CD4-positive, alpha-beta T cell treated with Interferon gamma for 1 hour (primary cell): Measurements from ENCODE around the gene TNRC6C.
"Not testable (repeated sequence)": the region's sequence is repeated elsewhere in the genome, so short reads cannot be mapped to it uniquely, and the experiment has no call there.

Source experiments
- DNase-seq: peaks from one replicate; pipeline ENCODE4 v3.0.0-alpha.2; 2020

The TNRC6C gene

DNA sequence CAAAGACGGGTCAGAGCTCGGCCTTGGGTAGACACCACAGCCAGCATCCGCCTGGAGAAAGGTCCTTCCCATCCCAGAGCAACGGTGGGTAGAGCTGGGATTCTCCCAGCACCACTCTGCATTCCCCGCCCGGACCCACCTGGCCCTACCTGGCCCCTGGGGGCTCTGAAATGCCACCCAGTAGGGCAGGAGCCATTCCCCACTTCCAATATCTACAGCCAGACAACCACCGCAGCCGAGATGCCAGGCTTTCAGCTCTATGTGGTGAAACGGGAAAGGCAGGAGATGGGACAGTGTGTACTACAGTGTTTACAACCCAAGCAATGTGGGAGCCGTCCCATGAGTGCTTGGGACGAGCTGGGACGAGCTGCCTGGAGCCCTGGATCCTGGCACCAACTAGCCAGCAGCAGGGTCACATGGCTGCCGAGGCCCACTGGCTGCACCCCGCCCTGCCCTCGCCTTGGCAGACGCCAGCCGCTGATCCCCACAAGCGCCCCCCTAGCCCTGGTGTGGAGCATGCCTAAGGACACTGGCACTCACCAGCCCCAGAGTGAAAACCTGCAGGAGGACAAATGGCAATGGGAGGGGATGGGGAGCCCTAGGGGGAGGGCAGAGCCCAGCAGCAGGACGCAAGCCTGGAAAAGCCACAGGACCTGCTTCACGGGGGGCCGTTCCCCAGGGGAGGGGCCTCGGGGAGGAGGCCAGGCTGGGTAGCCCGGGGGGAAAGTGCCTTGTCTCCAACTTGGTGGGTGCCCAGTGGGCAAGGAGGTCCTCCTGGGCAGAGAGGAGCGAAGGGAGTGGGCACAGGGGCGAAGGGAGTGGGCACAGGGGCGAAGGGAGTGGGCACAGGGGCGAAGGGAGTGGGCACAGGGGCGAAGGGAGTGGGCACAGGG lies 156.6 kb downstream of the TNRC6C start:
- DNase-seq: no peak

- DNase-seq: not testable (repeated sequence)
These were observed 157.3 kb downstream of the TNRC6C start for GRCh38 chr17:78115803-78116202.

GRCh38 chr17:78116411-78116810 lies 157.9 kb downstream of the TNRC6C start:
- no peak for DNase-seq

DNA sequence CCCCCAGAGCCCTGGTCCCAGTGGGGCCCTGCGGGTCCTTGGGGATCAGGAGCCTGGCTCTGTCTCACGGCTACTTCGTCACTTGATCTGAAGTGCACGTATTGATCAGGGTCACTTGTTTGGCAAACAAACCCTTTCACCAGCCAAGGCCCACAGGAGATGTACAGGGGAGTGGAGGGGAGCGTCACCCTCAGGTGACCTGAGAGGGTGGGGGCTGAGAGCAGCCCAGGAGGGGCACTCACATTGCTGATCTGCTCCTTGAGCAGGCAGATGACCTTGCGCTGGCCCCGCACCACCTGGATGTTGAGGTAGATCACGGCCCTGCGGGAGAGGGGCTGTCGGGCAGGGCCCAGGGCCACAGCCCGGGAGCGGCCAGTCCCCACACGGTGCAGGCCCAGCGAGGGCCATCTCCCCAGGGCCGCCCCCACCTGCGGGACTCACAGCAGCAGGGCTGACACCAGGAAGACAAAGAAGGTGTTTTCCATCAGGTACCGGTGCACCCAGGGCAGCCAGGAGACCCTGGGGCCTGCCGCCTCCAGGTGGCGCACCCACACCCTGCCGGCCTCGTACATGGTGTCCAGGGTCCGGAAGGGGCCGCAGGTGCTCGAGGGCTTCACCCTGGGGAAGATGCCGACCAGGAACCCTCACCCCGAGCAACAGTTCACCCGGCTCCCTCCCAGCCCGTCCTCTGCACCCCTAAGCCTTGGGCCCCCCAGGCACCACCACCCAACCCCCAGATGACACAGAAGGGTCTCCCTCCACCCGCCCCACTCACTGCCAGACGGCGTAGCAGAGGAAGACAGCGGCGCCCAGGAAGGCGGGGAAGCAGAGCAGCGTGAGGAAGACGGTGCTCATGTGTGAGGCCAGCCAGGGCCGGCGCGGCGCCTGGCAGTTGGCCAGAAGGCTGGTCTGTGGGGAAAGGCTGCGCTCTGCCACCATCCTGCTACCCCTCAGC lies 158.8 kb downstream of the TNRC6C start:
- no peak for DNase-seq

GRCh38 chr17:78118801-78119241 lies 160.3 kb downstream of the TNRC6C start:
- DNase-seq: no peak

DNA sequence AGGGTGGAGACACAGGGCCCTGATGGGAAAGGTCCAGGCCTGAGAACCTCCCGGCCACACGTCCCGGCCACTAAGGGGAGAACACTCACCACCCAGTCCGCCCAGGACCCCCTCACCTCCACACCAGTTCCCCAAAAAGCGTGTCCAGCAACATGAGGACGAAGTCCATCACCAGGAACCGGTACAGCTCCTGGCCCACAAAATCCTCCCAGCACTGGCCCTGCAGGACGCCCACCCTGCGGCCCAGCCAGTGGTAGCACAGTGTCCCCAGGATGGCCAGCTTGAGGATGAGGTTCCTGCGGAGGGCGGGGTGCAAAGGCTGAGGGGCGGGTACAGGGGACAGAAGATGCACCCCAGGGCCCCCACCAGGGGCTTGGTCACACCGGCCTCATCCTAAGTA lies 162.0 kb downstream of the TNRC6C start:
- no peak for DNase-seq

DNA sequence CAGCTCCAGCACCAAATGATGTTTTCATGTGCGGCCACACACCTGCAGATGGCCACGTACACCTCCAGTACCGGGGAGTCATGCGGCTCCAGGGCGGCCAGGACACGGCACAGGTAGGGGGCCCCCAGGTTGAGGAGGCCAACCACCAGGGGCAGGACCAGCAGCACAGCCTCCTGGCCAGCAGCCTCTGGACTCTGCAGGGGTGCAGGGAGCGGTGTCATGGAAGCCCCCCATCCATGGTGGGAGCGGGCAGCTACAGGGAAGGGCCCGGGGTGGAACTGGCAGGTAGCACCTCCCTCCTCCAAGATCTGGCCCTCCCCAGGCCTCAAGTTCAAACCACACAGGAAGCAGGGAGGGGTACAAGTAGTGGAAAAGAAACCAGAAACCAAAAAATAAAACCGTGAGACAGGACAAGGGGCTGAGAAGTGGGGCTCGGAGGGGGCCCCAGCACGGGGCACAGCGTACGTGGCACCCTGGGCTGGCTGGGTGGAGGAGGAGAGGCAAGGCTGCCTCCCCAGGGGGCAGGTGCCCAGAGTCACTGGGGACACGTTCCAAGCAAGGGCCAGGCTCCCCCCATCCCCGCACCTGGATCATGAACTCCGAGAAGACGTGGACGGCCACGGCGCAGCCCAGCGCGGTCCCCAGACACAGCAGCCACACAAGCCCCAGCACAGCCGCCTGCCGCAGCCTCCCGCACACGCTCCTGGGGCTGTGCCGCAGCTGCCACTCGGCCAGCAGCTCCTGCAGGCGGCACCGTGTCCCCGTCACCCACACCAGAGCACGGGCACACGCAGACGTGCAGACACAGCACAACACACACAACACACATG lies 162.7 kb downstream of the TNRC6C start:
- DNase-seq: peak; percentile 40

DNA sequence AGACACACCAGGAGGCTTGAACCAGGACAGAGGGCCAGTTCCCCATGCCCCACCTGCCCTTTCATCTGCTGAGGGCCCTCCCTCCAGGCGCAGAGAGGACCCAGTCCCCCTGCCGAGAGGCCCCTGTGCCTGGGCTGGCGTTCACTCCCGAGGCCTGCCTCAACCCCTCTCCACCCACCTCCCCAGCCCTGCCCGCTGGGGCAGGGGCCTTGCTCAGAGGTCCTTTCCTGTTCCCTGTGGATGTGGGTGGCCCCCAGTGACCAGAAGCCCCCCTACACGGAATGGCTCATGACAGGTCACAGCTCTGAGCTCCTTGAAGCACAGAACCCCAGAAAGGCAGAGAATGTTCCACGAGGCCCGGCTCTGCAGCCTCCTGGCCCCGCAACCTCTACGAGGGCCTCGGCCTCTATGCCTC lies 163.3 kb downstream of the TNRC6C start:
- no peak for DNase-seq

DNA sequence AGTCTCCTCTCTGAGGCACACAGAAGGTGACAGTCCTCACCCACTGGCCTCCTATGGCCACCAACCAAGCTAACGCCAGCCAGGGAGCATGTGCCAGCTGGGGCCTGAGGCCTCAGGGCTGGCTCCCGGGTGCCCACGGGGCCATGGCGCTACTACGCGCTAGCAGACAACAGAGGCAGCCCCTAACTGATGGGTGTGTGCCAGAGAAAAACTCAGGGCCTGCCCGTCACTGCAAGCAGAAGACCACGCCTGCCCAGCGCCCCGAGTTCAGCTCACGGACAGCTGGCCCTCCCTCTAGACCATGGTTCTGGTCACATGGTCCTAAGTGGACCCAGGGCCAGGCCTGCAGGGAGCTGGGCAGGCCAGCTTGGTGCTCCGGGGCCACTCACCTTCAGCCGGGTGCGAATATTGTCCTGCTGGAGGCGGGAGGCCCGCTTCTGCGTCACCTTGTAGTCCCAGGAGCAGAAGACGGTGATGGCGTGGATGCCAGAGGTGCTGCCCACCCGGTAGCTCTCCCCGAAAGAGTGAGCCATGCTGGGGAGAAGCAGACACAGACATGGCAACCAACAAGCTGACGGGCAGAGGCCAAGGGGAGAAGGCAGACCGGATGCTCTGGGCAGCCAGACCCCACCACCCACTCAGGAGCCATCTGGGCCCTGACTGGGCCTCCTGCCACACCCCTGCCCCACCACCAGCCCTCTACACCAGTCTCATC lies 163.9 kb downstream of the TNRC6C start:
- no peak for DNase-seq

- DNase-seq: no peak
These were observed 164.4 kb downstream of the TNRC6C start for GRCh38 chr17:78122931-78123249.

GRCh38 chr17:78123258-78123929 lies 164.9 kb downstream of the TNRC6C start:
- no peak for DNase-seq

DNA sequence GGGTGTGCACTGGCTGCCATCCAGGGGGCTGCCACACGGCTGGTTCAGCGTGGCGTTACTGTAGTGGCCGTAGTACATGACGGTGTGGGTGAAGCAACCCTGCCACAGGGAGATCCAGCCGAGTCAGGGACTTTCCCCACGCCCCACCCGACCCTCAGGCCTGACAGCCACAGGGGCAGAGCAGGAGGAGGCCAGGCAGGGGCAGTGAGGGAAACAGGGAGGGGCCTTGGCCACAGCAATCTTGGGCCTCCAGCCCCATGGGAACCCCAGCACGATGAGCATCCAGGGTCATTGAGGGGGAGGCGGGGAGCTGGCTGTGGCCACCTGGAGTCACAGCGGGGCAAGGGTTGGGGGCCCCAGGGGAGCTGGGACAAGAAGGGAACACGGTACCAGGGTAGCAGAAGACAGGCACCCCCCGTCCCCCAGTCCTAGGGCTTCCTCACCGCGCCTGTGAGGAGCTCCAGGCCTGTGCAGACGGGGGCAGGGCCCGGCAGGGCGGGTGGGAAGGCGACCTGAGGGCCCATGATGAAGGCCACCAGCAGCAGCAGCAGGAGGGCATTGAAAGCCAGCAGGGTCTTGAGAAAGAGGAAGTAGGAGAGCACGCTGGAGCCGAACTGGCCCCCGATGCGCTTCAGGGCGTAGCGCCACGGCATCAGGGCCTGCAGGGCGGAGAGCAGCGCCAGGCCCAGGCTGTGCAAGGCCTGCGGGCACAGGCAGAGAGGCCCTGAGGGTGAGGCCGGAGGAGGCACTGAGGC lies 165.8 kb downstream of the TNRC6C start:
- DNase-seq: peak; percentile 68

DNA sequence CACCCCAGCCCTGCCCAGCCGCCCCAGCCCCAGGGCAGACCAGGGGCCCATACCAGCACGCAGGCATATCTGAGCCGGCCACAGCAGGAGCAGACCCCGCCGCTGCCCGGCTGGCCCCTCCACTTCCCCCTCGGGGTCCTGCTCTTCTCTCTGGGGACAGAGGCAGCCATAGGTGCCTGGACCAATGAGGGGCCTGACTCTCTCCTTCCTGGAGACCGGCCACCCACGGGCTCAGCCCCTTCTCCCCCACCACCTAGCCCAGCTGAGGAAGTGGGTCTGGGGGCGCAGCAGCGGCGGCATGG lies 166.3 kb downstream of the TNRC6C start:
- no peak for DNase-seq

DNA sequence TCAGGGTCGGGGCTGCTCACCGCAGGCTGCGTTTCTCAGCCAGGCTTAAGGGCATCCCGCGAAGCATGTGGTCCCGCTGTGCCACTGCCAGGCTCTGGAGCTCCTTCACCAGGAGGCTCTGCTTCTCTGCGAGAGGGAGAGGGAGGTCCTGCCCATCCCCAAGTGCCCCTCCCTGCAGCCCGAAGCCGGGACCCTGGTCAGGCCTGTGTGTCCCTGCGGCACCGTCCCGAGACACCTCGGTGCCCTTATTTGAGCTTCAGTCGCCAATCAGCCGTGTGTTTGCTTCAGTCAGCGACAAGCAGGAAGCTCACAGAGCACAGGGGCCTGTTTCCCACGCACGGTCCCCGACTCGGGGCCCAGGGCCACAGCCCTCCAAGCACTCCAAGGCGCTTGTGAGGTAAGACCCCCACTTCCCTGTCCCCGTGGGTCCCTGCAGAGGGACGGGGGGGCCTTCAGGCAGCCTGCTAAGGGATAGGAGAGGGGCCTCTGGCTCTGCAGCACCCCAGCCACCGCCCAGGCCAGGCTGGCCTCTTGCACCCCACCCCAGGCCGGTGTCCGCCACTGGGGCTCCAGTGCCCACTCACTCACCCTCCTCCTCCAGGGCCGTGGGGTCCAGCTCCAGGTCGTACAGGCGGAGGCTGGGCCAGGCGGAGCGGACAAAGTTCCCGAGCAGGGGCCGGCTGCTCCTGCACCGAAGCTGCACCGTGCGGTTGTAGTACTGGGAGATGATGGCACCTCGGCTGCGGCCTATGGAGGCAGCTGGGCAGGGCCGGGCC lies 166.8 kb downstream of the TNRC6C start:
- no peak for DNase-seq

GRCh38 chr17:78125976-78126894 lies 167.7 kb downstream of the TNRC6C start:
- DNase-seq: no peak

GRCh38 chr17:78126895-78127238 lies 168.4 kb downstream of the TNRC6C start:
- no peak for DNase-seq

GRCh38 chr17:78127239-78127887 lies 168.9 kb downstream of the TNRC6C start:
- peak; percentile 71 for DNase-seq

DNA sequence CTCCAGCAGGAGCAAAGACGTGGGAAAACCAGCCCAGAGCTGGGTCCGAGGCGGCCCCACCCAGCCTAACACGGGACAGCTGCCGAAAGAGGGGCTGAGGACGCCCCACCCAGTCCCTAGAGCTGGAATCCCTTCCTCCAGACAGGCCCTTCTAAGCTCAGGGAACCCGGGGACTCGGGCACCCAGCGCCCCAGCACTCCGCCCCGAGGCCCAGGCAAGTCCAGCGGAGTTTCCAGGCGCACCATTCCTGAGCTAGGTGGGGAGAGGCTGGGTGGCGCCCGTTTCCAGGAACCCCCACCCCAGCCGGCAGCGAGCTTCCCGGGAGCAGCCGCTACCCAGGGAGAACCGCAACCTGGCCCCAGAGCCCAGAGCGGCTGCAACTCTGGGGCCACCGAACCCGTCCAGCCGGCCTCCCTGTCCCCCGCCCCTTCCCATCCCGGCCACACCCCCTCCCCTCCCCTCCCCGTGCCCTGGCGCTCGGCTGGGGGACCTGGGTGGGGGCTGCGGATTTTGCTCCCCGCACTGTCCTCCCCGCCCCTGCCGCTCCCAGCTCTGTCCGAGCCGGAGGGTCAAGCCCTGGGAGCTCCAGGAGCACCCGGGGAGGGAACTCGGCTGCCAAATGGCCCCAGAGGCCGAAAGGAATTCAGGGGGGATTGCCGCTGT lies 169.5 kb downstream of the TNRC6C start:
- no peak for DNase-seq
